H1 (cell line): Measurements from ENCODE around the gene SLC25A51. TPM values are rescaled to one million over a fixed set of nuclear protein-coding genes. Genes with fewer than 3 reads are reported as not detected.

Experiments
- CTCF ChIA-PET: fragments of 300-600 bp; sonication (Branson Sonifier 250); formaldehyde crosslinking; loops from one replicate; lab custom pipeline; 2021; ENCODE audit not compliant: partially characterized antibody; lab: Charles Lee
- POLR2A ChIA-PET: fragments of 300-600 bp; sonication (Branson Sonifier 250); formaldehyde crosslinking; loops from one replicate; lab custom pipeline; 2021; ENCODE audit warnings: inconsistent platforms; ENCODE audit not compliant: partially characterized antibody; lab: Charles Lee
- DNase-seq, 2 experiments: peaks; one replicate each; pipeline versions ENCODE4 v3.0.0 to v3.0.0-alpha.2; 2010 to 2022; ENCODE audit warnings: low spot score in 2 of 2, low read depth in 1 of 2, mixed read lengths in 1 of 2
- FAIRE-seq: peaks from 2 replicates; lab custom pipeline; 2011; peaks lifted over from hg19 to GRCh38; lab: Jason Lieb, UNC
- H2AFZ ChIP-seq: 2 replicates; pipeline ENCODE4 v1.8.1; 2012; ENCODE audit warnings: low read length, inconsistent platforms
- H2AK5ac ChIP-seq: 2 replicates; pipeline ENCODE4 v1.6.1; 2013; ENCODE audit warnings: low read depth, low read length
- H2BK120ac ChIP-seq: replicated peaks from 2 replicates; pipeline ENCODE3; 2013; ENCODE audit warnings: low read depth, low read length, inconsistent platforms
- H2BK12ac ChIP-seq: 2 replicates; pipeline ENCODE4 v1.6.1; 2013; ENCODE audit warnings: low read depth, low read length
- H2BK15ac ChIP-seq: 2 replicates; pipeline ENCODE4 v1.6.1; 2013; ENCODE audit warnings: low read length
- H2BK20ac ChIP-seq: 2 replicates; pipeline ENCODE4 v1.6.1; 2013; ENCODE audit warnings: low read length
- H2BK5ac ChIP-seq: 2 replicates; pipeline ENCODE4 v1.6.1; 2013; ENCODE audit warnings: low read depth, low read length
- H3K14ac ChIP-seq: 2 replicates; pipeline ENCODE4 v1.6.1; 2013; ENCODE audit warnings: inconsistent platforms; ENCODE audit not compliant: insufficient read length
- H3K18ac ChIP-seq: 2 replicates; pipeline ENCODE4 v1.6.1; 2013; ENCODE audit warnings: low read length; ENCODE audit errors: extremely low read depth
- H3K23ac ChIP-seq: 2 replicates; pipeline ENCODE4 v1.6.1; 2013; ENCODE audit warnings: inconsistent platforms; ENCODE audit not compliant: insufficient read length
- H3K23me2 ChIP-seq: 2 replicates; pipeline ENCODE4 v1.6.1; 2013; ENCODE audit warnings: low read depth, low read length
- H3K27ac ChIP-seq: 2 replicates; pipeline ENCODE4 v1.6.1; 2011; ENCODE audit warnings: low read depth, low read length, inconsistent platforms
- H3K27me3 ChIP-seq, 4 experiments: replicated peaks in 1 of 4; 1 replicate in 1 of 4; 2 replicates in 3 of 4; pipeline versions ENCODE4 v1.6.1 to v1.8.1; 2011 to 2013; ENCODE audit warnings: low read length in 3 of 4, mild to moderate bottlenecking in 3 of 4, inconsistent platforms in 2 of 4, mixed read lengths in 2 of 4, moderate library complexity in 1 of 4; ENCODE audit not compliant: control insufficient read depth in 3 of 4, insufficient read depth in 3 of 4; ENCODE audit errors: extremely low read depth in 1 of 4
- H3K36me3 ChIP-seq, 4 experiments: 2 replicates each; pipeline versions ENCODE4 v1.6.1 to v1.8.1; 2011 to 2013; ENCODE audit warnings: mild to moderate bottlenecking in 4 of 4, low read length in 3 of 4, moderate library complexity in 2 of 4, control low read depth in 1 of 4, inconsistent platforms in 1 of 4; ENCODE audit not compliant: insufficient read depth in 4 of 4, control insufficient read depth in 2 of 4
- H3K4ac ChIP-seq: replicated peaks from 2 replicates; pipeline ENCODE3; 2013; ENCODE audit warnings: low read length, low read depth, mixed read lengths, inconsistent platforms; ENCODE audit not compliant: insufficient read length
- H3K4me1 ChIP-seq, 4 experiments: replicated peaks in 1 of 4; 1 replicate in 1 of 4; 2 replicates in 3 of 4; pipeline versions ENCODE4 v1.6.1 to v1.8.1; 2011 to 2013; ENCODE audit warnings: low read length in 3 of 4, inconsistent platforms in 2 of 4, mixed read lengths in 1 of 4; ENCODE audit not compliant: insufficient read depth in 4 of 4, control insufficient read depth in 3 of 4
- H3K4me2 ChIP-seq, 2 experiments: 2 replicates each; pipeline versions ENCODE4 v1.6.1 to v1.8.1; 2011 to 2013; ENCODE audit warnings: low read depth in 2 of 2, low read length in 2 of 2, control low read depth in 1 of 2, inconsistent platforms in 1 of 2, mild to moderate bottlenecking in 1 of 2; ENCODE audit not compliant: insufficient read depth in 1 of 2
- H3K4me3 ChIP-seq, 4 experiments: fragments of 200-600, 300-600 bp in 1 of 4; sonication (generic), shearing (Covaris generic), sonication (Bioruptor Twin) in 1 of 4; 2 replicates each; pipeline versions ENCODE4 v1.5.1 to v1.8.1; 2011 to 2016; ENCODE audit warnings: low read length in 4 of 4, low read depth in 3 of 4, control low read depth in 2 of 4, inconsistent platforms in 2 of 4, mild to moderate bottlenecking in 2 of 4, mixed read lengths in 1 of 4, moderate library complexity in 1 of 4; ENCODE audit not compliant: insufficient read depth in 2 of 4; ENCODE audit errors: extremely low read depth in 1 of 4
- H3K56ac ChIP-seq: replicated peaks from 2 replicates; pipeline ENCODE3; 2013; ENCODE audit warnings: low read depth, mild to moderate bottlenecking, mixed read lengths, low read length, inconsistent platforms; ENCODE audit not compliant: insufficient read length
- H3K79me1 ChIP-seq: 2 replicates; pipeline ENCODE4 v1.6.1; 2013; ENCODE audit warnings: low read depth, low read length, control low read depth
- H3K79me2 ChIP-seq, 2 experiments: 2 replicates each; pipeline versions ENCODE4 v1.6.1 to v1.8.1; 2012 to 2013; ENCODE audit warnings: low read length in 2 of 2, mild to moderate bottlenecking in 2 of 2, inconsistent platforms in 1 of 2; ENCODE audit not compliant: insufficient read depth in 2 of 2, control insufficient read depth in 1 of 2
- H3K9ac ChIP-seq, 4 experiments: replicated peaks in 1 of 4; 1 replicate in 1 of 4; 2 replicates in 3 of 4; pipeline versions ENCODE4 v1.6.1 to v1.8.1; 2011 to 2013; ENCODE audit warnings: low read depth in 3 of 4, low read length in 3 of 4, control low read depth in 2 of 4, mild to moderate bottlenecking in 2 of 4, moderate library complexity in 2 of 4, inconsistent platforms in 1 of 4; ENCODE audit errors: extremely low read depth in 1 of 4
- H3K9me3 ChIP-seq, 2 experiments: 2 replicates each; pipeline versions ENCODE4 v1.6.1 to v1.8.1; 2012 to 2013; ENCODE audit warnings: mild to moderate bottlenecking in 2 of 2, moderate library complexity in 2 of 2, control low read depth in 1 of 2, inconsistent platforms in 1 of 2, low read depth in 1 of 2, low read length in 1 of 2, mixed read lengths in 1 of 2; ENCODE audit not compliant: insufficient read depth in 2 of 2
- H4K20me1 ChIP-seq, 2 experiments: replicated peaks in 1 of 2; 2 replicates each; pipeline versions ENCODE3 to v1.8.1; 2011 to 2013; ENCODE audit warnings: inconsistent platforms in 2 of 2, low read length in 2 of 2, mild to moderate bottlenecking in 1 of 2; ENCODE audit not compliant: insufficient read depth in 2 of 2, control insufficient read depth in 1 of 2
- H4K5ac ChIP-seq: 2 replicates; pipeline ENCODE4 v1.6.1; 2013; ENCODE audit warnings: low read length, low read depth, mixed read lengths, inconsistent platforms; ENCODE audit not compliant: insufficient read length
- H4K8ac ChIP-seq: 2 replicates; pipeline ENCODE4 v1.8.0; 2013; ENCODE audit warnings: mild to moderate bottlenecking, moderate library complexity, low read length, inconsistent platforms; ENCODE audit not compliant: insufficient read depth; ENCODE audit errors: extremely low read depth
- H4K91ac ChIP-seq: replicated peaks from 2 replicates; pipeline ENCODE3; 2013; ENCODE audit warnings: low read length, mixed read lengths, inconsistent platforms; ENCODE audit not compliant: insufficient read length
- ATF3 ChIP-seq: IDR thresholded peaks from 2 replicates; pipeline ENCODE4 v1.6.1; 2011; ENCODE audit warnings: low read depth, mild to moderate bottlenecking, low read length; ENCODE audit not compliant: insufficient read depth
- SIX5 ChIP-seq: IDR thresholded peaks from 2 replicates; pipeline ENCODE4 v1.6.1; 2011; ENCODE audit warnings: mild to moderate bottlenecking, low read depth, low read length
- SP2 ChIP-seq: IDR thresholded peaks from 2 replicates; pipeline ENCODE4 v1.6.1; 2012; ENCODE audit warnings: mild to moderate bottlenecking, low read length, inconsistent platforms
- TAF1 ChIP-seq: IDR thresholded peaks from 2 replicates; pipeline ENCODE4 v1.6.1; 2011; ENCODE audit warnings: mild to moderate bottlenecking, low read depth, low read length
- USF2 ChIP-seq: IDR thresholded peaks from 2 replicates; pipeline ENCODE4 v1.6.1; 2011; ENCODE audit warnings: low read length, improper control_type of control experiment
- WGBS, 2 experiments: shearing (Covaris generic) in 1 of 2; methylation state at CpG; one replicate each; pipeline versions ENCODE4 v1.1.6 to v1.1.7; 2013 to 2015; ENCODE audit warnings: low lambda C conversion rate in 2 of 2, mixed read lengths in 2 of 2, inconsistent platforms in 1 of 2, low coverage in 1 of 2, missing lambda C conversion rate in 1 of 2; ENCODE audit not compliant: insufficient replicate concordance in 2 of 2, insufficient coverage in 1 of 2, insufficient read length in 1 of 2; ENCODE audit errors: extremely low coverage in 1 of 2, missing lambda C conversion rate in 1 of 2; 5-methylcytosine and 5-hydroxymethylcytosine counted together
- polyA plus RNA-seq, 7 experiments: library from polyadenylated mRNA; depleted of rRNA in 3 of 7; stranded (reverse) in 5 of 7; unstranded in 2 of 7; fragments of >200 nt in 5 of 7; fragments of 200-250 nt in 2 of 7; gene quantifications; 1 replicate in 5 of 7; 2 replicates in 1 of 7; 4 replicates in 1 of 7; pipeline versions ENCODE4 v1.2.1 to v1.2.3, GENCODE V29; 2011 to 2013; ENCODE audit warnings: missing spikeins in 2 of 7, mixed read lengths in 2 of 7
- total RNA-seq: library from RNA; stranded (reverse); fragmentation: NEBNext Ultra II Directional; extraction: Animal tissue kit (Norgen Biotek cat#: 25700); gene quantifications from 2 replicates; pipeline ENCODE4 v1.2.1, GENCODE V29; 2021

The SLC25A51 gene
- total and polyA plus RNA-seq, 2 of the 8 experiments (the other 6 are each of a cell fraction or from before 2014, with no cell fraction given) = 8.0 to 14.5 TPM

GRCh38 chr9:37920471-37921167 is 16.7 kb upstream of the SLC25A51 start:
- peaks cover 2% of the 10 kb centered on the region; the same call in 1 of the 2 replicates for H3K79me1 ChIP-seq
- no peak for DNase-seq
- TF ChIP-seq SIX5 (peak; percentile 65), TAF1 (no peak), ATF3 (peak; percentile 53; the same call in 1 of the 2 replicates), SP2 (no peak), USF2 (peak; percentile 89)
- TF ChIP-seq, all 59 proteins: peak for 3

More at GRCh38 chr9:37920471-37921167, 16.7 kb upstream of the SLC25A51 start:
- peak overlapping the region; percentile 68; the same call in 1 of the 2 replicates for H3K18ac ChIP-seq
- no peaks in the 10 kb centered on the region; a peak in 1 of 8 replicates for H3K36me3 ChIP-seq
- no peak overlapping the region for H2BK5ac ChIP-seq
- H3K79me2 ChIP-seq = no peaks in the 10 kb centered on the region
- H2BK120ac ChIP-seq = no peak overlapping the region
- no peak overlapping the region for H3K56ac ChIP-seq
- no peak for FAIRE-seq
- no peaks in the 10 kb centered on the region for H4K20me1 ChIP-seq
- no peak overlapping the region for H3K23ac ChIP-seq
- no peak overlapping the region for H3K4me3 ChIP-seq
- no peak overlapping the region for H3K27ac ChIP-seq
- H3K14ac ChIP-seq = no peak overlapping the region
- H3K4me1 ChIP-seq = peaks cover 0 to 31% (median 13%) of the 10 kb centered on the region in 4 experiments; a peak in 5 of 7 replicates
- H3K4me2 ChIP-seq = no peak overlapping the region
- peak overlapping the region; percentile 47 for H4K91ac ChIP-seq
- no peak overlapping the region for H2BK20ac ChIP-seq
- ChIA-PET POLR2A (interaction anchor here (0.9 to 1.9 kb wide), 2 partner anchors 9 to 97 kb away, joined by 3 to 6 read pairs; no protein-coding TSS in a partner anchor), CTCF (interaction anchor here (0.8 to 1.7 kb wide), 6 partner anchors 17 to 439 kb away, joined by 3 read pairs; no protein-coding TSS in a partner anchor)
- no peak overlapping the region for H2AFZ ChIP-seq
- H3K9me3 ChIP-seq = no peaks in the 10 kb centered on the region
- WGBS, 2 experiments = 86% methylated on average over 5 of the region's 5 CpGs; no CpG with 5 or more reads in 1 of the 2 experiments
- no peak overlapping the region for H3K4ac ChIP-seq
- H2BK12ac ChIP-seq = peak overlapping the region; percentile 35; the same call in 1 of the 2 replicates
- no peak overlapping the region for H4K5ac ChIP-seq
- peak overlapping the region; percentile 72; the same call in 1 of the 2 replicates for H2BK15ac ChIP-seq
- no peak overlapping the region for H2AK5ac ChIP-seq
- no peaks in the 10 kb centered on the region for H3K27me3 ChIP-seq
- H3K23me2 ChIP-seq = no peaks in the 10 kb centered on the region
- H4K8ac ChIP-seq = no peak overlapping the region
- no peak overlapping the region for H3K9ac ChIP-seq
